GM23338 (cell line): ENCODE results near the gene ABR. TPM values are rescaled to one million over a fixed set of nuclear protein-coding genes. Genes with fewer than 3 reads are reported as not detected.

Experiments
- ATAC-seq: fragments of 200-7000 bp; cut with Tn5 transposase; 3 replicates; pipeline ENCODE4 v1.9.1; 2020
- DNase-seq: peaks from one replicate; pipeline ENCODE4 v3.0.0-alpha.2; 2015; ENCODE audit warnings: low spot score
- H2AFZ ChIP-seq: fragments of 200-600 bp; sonication (generic); 2 replicates; pipeline ENCODE4 v1.8.0; 2016; ENCODE audit warnings: antibody characterized with exemption, mild to moderate bottlenecking, moderate library complexity
- H3F3A ChIP-seq: fragments of 200-600 bp; sonication (generic); replicated peaks from 2 replicates; pipeline ENCODE4 v1.8.0; 2017; ENCODE audit warnings: antibody characterized with exemption, mixed run types, low read depth
- H3K27ac ChIP-seq: fragments of 200-600 bp; sonication (generic); 2 replicates; pipeline ENCODE4 v1.6.1; 2016; ENCODE audit warnings: low read depth
- H3K27me3 ChIP-seq: fragments of 200-600 bp; sonication (generic); 2 replicates; pipeline ENCODE4 v1.8.0; 2016; ENCODE audit warnings: mild to moderate bottlenecking, mixed run types, moderate library complexity; ENCODE audit not compliant: insufficient read depth
- H3K36me3 ChIP-seq: fragments of 200-600 bp; sonication (generic); 2 replicates; pipeline ENCODE4 v1.8.0; 2016; ENCODE audit warnings: mild to moderate bottlenecking; ENCODE audit not compliant: insufficient read depth
- H3K4me1 ChIP-seq: fragments of 200-600 bp; sonication (generic); 2 replicates; pipeline ENCODE4 v1.8.0; 2016; ENCODE audit warnings: mild to moderate bottlenecking, moderate library complexity; ENCODE audit not compliant: insufficient read depth
- H3K4me2 ChIP-seq: fragments of 200-600 bp; sonication (generic); 2 replicates; pipeline ENCODE4 v1.7.1; 2017; ENCODE audit warnings: mixed run types
- H3K4me3 ChIP-seq: fragments of 200-600 bp; sonication (generic); 2 replicates; pipeline ENCODE4 v1.6.1; 2016; ENCODE audit warnings: mixed run types
- H3K79me2 ChIP-seq: fragments of 200-600 bp; sonication (generic); replicated peaks from 2 replicates; pipeline ENCODE4 v1.8.0; 2017; ENCODE audit warnings: mild to moderate bottlenecking; ENCODE audit not compliant: insufficient read depth
- H3K9me2 ChIP-seq: fragments of 200-600 bp; sonication (generic); 2 replicates; pipeline ENCODE4 v1.8.0; 2017; ENCODE audit not compliant: insufficient read depth
- H4K20me1 ChIP-seq: fragments of 200-600 bp; sonication (generic); replicated peaks from 2 replicates; pipeline ENCODE4 v1.8.0; 2017; ENCODE audit warnings: mild to moderate bottlenecking; ENCODE audit not compliant: insufficient read depth
- H3K27ac Mint-ChIP-seq: 2 replicates; pipeline ENCODE4 v1.8.0; 2020; ENCODE audit warnings: inconsistent platforms, mild to moderate bottlenecking, moderate library complexity, mixed read lengths
- H3K27me3 Mint-ChIP-seq: 3 replicates; pipeline ENCODE4 v1.8.0; 2022; ENCODE audit warnings: low read depth, mild to moderate bottlenecking, moderate library complexity, mixed read lengths, inconsistent platforms; ENCODE audit not compliant: insufficient read depth, poor library complexity
- H3K36me3 Mint-ChIP-seq: 3 replicates; pipeline ENCODE4 v1.8.0; 2021; ENCODE audit warnings: low read depth, mild to moderate bottlenecking, inconsistent platforms, moderate library complexity, mixed read lengths
- H3K4me1 Mint-ChIP-seq: 3 replicates; pipeline ENCODE4 v1.8.0; 2020; ENCODE audit warnings: mild to moderate bottlenecking, inconsistent platforms, mixed read lengths
- H3K4me3 Mint-ChIP-seq: 3 replicates; pipeline ENCODE4 v1.8.0; 2021; ENCODE audit warnings: moderate library complexity, mild to moderate bottlenecking, inconsistent platforms, mixed read lengths
- H3K9me3 Mint-ChIP-seq: 3 replicates; pipeline ENCODE4 v1.8.0; 2020; ENCODE audit warnings: moderate library complexity, mild to moderate bottlenecking, inconsistent platforms, mixed read lengths
- CTCF ChIP-seq, 2 experiments: fragments of 200-600 bp in 1 of 2; sonication (generic) in 1 of 2; conservative IDR thresholded peaks; 2 replicates each; pipeline versions ENCODE4 v1.5.1 to v1.6.1; 2016 to 2017; ENCODE audit warnings: antibody characterized with exemption in 2 of 2, low read depth in 2 of 2, mild to moderate bottlenecking in 2 of 2, moderate library complexity in 1 of 2
- EZH2 ChIP-seq: fragments of 200-600 bp; sonication (generic); IDR thresholded peaks from one replicate; pipeline ENCODE4 v1.8.0; 2017; ENCODE audit warnings: antibody characterized with exemption, mild to moderate bottlenecking, low read depth; ENCODE audit not compliant: unreplicated experiment
- EZH2phosphoT487 ChIP-seq: fragments of 200-600 bp; sonication (generic); IDR thresholded peaks from one replicate; pipeline ENCODE4 v1.8.1; 2018; ENCODE audit warnings: antibody characterized with exemption; ENCODE audit not compliant: unreplicated experiment
- JUNB ChIP-seq: IDR thresholded peaks from one replicate; pipeline ENCODE4 v1.6.1; 2016; ENCODE audit warnings: antibody characterized with exemption; ENCODE audit not compliant: unreplicated experiment
- NANOG ChIP-seq: IDR thresholded peaks from 2 replicates; pipeline ENCODE4 v1.6.1; 2016; ENCODE audit warnings: antibody characterized with exemption, borderline replicate concordance
- POLR2AphosphoS5 ChIP-seq: IDR thresholded peaks from 2 replicates; pipeline ENCODE4 v1.6.1; 2016; ENCODE audit warnings: antibody characterized with exemption, low read depth
- STAT1 ChIP-seq: IDR thresholded peaks from one replicate; pipeline ENCODE4 v1.6.1; 2016; ENCODE audit warnings: antibody characterized with exemption; ENCODE audit not compliant: unreplicated experiment
- ZNF114 ChIP-seq: fragments of 250-450 bp; sonication (Bioruptor Pico); IDR thresholded peaks from 2 replicates; pipeline ENCODE4 v1.5.0; 2020; ENCODE audit warnings: mild to moderate bottlenecking, moderate library complexity
- ZNF331 ChIP-seq: fragments of 250-450 bp; sonication (Bioruptor Pico); IDR thresholded peaks from 2 replicates; pipeline ENCODE4 v1.5.0; 2020; ENCODE audit warnings: low read depth, mild to moderate bottlenecking, moderate library complexity
- polyA plus RNA-seq: library from polyadenylated mRNA; unstranded; fragments of >200 nt; fragmentation: Nextera tagmentation; extraction: Ambion mirVana; gene quantifications from 2 replicates; pipeline ENCODE4 v1.2.1, GENCODE V29; 2016
- total RNA-seq: library from RNA; depleted of rRNA; stranded (reverse); fragments of >200 nt; shearing (Covaris generic); gene quantifications from 2 replicates; pipeline ENCODE4 v1.2.3, GENCODE V29; 2014
- TF ChIP-seq, protein P1 (sequence below): IDR thresholded peaks from one replicate; pipeline ENCODE4 v1.6.1; 2018; ENCODE audit warnings: antibody characterized with exemption; ENCODE audit not compliant: unreplicated experiment

The ABR gene
- total and polyA plus RNA-seq, 2 experiments from 2014 or later, result 15.0 to 27.7 TPM

DNA sequence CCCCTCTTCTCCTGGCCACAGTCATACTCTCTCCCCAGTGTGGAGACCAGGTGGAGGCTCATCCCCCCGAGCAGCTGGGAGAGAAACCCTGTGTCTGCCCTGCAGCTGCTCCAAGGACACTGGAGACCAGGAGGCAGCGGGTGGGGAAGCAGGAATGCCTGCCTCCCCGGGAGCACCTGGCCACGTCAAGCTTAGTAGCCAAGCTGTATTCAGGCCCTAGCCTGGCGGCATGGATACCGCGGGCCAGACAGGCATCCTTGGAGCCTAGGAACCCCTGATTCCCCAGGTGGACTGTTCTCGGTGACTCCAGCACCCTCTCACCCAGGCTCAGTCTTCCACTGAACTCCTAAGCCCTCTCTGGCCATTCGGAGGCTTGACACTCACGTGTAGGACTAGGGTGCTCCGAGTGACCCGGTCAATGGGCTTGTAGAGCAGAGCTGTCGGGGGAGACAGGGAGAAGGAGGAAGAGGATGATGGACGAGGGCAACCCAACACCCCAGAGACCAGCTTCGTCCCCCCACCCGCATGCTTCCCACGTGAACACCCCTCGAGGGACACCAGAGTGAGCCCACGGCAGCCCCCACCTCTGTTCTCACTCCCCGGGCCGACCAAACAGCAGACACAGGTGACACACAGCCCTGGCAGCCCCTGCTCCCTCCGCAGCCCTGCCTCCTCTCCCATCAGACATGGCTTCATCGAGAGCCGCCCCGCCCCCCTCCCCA, 106.4 kb downstream of the ABR start:
- no peaks in the 10 kb centered on the region for H3K36me3 ChIP-seq
- no peaks in the 10 kb centered on the region for H3K27me3 ChIP-seq
- Mint-ChIP-seq H3K9me3 (no peaks in the 10 kb centered on the region), H3K36me3 (peaks cover 5% of the 10 kb centered on the region; the same call in 2 of the 3 replicates), H3K27me3 (peaks cover 9% of the 10 kb centered on the region), H3K27ac (no peak overlapping the region; the same call in 1 of the 2 replicates), H3K4me3 (no peak overlapping the region), H3K4me1 (peaks cover 25% of the 10 kb centered on the region)
- ATAC-seq, result no peak; the same call in 2 of the 3 replicates
- H3F3A ChIP-seq, result no peaks in the 10 kb centered on the region
- H3K4me3 ChIP-seq, result no peak overlapping the region
- no peaks in the 10 kb centered on the region for H4K20me1 ChIP-seq
- H3K4me2 ChIP-seq, result no peak overlapping the region
- no peak for DNase-seq
- no peaks in the 10 kb centered on the region for H3K9me2 ChIP-seq
- no peak overlapping the region for H3K27ac ChIP-seq
- TF ChIP-seq, protein P1, sequence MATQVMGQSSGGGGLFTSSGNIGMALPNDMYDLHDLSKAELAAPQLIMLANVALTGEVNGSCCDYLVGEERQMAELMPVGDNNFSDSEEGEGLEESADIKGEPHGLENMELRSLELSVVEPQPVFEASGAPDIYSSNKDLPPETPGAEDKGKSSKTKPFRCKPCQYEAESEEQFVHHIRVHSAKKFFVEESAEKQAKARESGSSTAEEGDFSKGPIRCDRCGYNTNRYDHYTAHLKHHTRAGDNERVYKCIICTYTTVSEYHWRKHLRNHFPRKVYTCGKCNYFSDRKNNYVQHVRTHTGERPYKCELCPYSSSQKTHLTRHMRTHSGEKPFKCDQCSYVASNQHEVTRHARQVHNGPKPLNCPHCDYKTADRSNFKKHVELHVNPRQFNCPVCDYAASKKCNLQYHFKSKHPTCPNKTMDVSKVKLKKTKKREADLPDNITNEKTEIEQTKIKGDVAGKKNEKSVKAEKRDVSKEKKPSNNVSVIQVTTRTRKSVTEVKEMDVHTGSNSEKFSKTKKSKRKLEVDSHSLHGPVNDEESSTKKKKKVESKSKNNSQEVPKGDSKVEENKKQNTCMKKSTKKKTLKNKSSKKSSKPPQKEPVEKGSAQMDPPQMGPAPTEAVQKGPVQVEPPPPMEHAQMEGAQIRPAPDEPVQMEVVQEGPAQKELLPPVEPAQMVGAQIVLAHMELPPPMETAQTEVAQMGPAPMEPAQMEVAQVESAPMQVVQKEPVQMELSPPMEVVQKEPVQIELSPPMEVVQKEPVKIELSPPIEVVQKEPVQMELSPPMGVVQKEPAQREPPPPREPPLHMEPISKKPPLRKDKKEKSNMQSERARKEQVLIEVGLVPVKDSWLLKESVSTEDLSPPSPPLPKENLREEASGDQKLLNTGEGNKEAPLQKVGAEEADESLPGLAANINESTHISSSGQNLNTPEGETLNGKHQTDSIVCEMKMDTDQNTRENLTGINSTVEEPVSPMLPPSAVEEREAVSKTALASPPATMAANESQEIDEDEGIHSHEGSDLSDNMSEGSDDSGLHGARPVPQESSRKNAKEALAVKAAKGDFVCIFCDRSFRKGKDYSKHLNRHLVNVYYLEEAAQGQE, result no peak
- TF ChIP-seq CTCF (conservative IDR thresholded peaks at IDR 0.05; ENCODE audit: low read depth in 2 of 2) (no peak), POLR2AphosphoS5 (no peak), JUNB (no peak), EZH2 (no peak), ZNF114 (CRISPR knock-in tag) (no peak), ZNF331 (CRISPR knock-in tag) (no peak)
- H2AFZ ChIP-seq, result no peak overlapping the region
- peaks cover 11% of the 10 kb centered on the region; the same call in 1 of the 2 replicates for H3K4me1 ChIP-seq
- no peaks in the 10 kb centered on the region for H3K79me2 ChIP-seq

- Mint-ChIP-seq H3K36me3 (peaks cover 11% of the 10 kb centered on the region), H3K9me3 (no peaks in the 10 kb centered on the region), H3K27me3 (peaks cover 4% of the 10 kb centered on the region), H3K27ac (no peak overlapping the region; the same call in 1 of the 2 replicates), H3K4me1 (peaks cover 19% of the 10 kb centered on the region), H3K4me3 (no peak overlapping the region)
- Histone ChIP-seq H3K36me3 (no peaks in the 10 kb centered on the region), H3K27ac (no peak overlapping the region), H3K27me3 (no peaks in the 10 kb centered on the region), H3K9me2 (no peaks in the 10 kb centered on the region), H4K20me1 (no peaks in the 10 kb centered on the region), H3K4me1 (peaks cover 4% of the 10 kb centered on the region; the same call in 1 of the 2 replicates), H3K79me2 (no peaks in the 10 kb centered on the region), H2AFZ (no peak overlapping the region), H3F3A (no peaks in the 10 kb centered on the region), H3K4me3 (no peak overlapping the region), H3K4me2 (no peak overlapping the region)
- ATAC-seq (no peak), DNase-seq (no peak)
- TF ChIP-seq JUNB (no peak), EZH2phosphoT487 (no peak), NANOG (no peak), EZH2 (no peak), CTCF (conservative IDR thresholded peaks at IDR 0.05; ENCODE audit: low read depth in 2 of 2) (no peak), STAT1 (no peak)
- TF ChIP-seq, protein P1, result no peak
Observed at GRCh38 chr17:1072551-1072961, 107.2 kb downstream of the ABR start.
